ENCODE data around the gene GIPR.
A peak's percentile ranks its signal among the peaks of the same experiment; 100 is the strongest.
"Not testable (repeated sequence)": the region's sequence is repeated elsewhere in the genome, so short reads cannot be mapped to it uniquely, and the experiment has no call there.

GIPR gene, protein sequence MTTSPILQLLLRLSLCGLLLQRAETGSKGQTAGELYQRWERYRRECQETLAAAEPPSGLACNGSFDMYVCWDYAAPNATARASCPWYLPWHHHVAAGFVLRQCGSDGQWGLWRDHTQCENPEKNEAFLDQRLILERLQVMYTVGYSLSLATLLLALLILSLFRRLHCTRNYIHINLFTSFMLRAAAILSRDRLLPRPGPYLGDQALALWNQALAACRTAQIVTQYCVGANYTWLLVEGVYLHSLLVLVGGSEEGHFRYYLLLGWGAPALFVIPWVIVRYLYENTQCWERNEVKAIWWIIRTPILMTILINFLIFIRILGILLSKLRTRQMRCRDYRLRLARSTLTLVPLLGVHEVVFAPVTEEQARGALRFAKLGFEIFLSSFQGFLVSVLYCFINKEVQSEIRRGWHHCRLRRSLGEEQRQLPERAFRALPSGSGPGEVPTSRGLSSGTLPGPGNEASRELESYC

DNA sequence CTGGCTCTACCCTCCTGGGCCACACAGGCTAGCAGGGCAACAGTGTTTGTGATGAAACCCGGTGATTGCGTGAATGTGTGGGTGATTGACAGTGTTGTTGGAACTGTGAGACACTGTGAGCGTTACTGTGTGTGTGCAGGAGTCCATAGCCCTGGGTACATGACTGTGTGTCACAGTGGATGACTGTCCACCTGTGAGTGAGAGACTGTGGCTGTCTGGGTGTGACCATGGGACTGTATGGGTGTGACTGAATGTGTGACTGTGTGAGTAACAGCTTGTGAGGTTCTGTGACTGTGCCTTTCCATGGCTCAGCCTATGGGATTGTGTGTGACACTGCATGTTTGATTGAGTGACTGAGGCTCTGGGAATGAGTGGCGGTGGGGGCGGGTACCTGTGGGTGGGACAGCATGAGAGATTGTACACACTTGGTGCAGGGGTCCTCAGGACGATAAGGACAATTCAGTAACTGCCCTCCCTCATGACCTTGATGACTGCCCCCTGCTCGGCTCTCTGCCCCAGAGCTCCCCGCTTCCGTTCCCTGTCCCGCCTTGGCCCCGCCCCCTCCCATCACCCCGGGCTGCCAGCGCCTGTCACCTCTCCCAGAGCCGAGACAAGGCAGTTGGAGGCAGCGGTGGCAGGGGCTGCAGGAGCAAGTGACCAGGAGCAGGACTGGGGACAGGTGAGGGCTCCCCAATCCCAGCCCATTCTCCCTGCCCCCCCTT, at the start of gene GIPR:
Gene GIPR (plus strand): TSS at position 602 of the 722 bp plus-strand sequence. CDS start 1,300 bp downstream, outside the sequence.
- peak; percentile 40 for DNase-seq (ENCODE audit: low read depth, low spot score)

DNA sequence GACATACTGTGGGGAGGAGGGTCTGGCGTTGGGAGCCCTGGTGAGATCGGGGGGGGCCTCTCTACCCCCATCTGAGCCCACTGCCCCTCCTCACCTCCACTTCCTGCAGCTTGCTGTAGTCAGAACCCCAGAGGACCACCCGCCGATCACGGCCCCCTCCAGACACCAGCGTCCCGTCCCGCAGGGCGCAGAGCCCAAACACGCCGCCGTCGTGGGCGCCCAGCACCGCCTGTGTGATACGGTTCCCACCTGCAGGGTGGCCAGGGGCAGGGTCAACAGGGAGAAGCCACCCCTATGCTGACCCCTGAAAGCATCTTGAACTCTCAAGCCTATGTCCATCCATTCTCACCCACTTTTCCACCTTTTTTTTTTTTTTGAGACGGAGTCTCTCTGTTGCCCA, 46.6 kb upstream of the GIPR start:
- DNase-seq (ENCODE audit: low read depth, low spot score) = no peak

DNA sequence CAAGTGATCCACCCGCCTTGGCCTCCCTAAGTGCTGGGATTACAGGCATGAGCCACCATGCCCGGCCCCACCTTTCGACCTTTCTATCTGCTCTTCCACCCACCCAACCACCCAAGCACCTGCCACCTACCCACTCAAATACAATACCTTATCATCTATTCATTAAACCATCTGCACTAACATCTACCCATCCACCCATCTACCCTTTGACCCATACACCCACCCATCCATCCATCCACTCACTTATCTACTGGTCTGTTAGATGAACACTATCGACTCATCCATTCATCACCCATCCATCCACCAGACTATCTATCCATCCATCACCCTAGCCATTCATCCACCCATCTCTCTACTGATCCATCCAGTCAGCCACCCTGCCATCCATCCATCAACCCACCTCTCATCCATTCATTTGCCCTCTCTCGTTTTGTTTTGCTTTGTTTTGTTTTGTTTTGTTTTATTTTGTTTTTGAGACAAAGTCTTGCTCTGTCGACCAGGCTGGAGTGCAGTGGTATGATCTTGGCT, 46.0 kb upstream of the GIPR start:
- DNase-seq (ENCODE audit: low read depth, low spot score) = no peak

DNA sequence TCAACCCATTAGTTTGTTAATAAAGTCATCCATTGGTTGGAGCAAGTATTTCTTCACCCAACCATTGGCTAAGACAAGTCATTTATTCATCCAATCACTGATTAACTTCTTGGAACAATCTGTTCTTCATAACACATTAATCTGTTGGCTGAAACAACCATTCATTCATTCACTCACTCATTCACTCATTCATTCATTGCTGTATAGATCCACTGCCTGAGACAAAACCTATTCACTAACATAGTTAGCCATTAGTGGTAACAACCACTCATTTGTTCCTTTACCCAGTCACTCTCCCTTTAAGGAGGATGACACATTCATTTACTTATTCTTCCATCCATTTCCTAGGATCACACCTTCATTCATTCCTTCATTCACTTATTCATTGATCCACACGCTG, 44.0 kb upstream of the GIPR start:
- no peak for DNase-seq (ENCODE audit: low read depth, low spot score)

DNA sequence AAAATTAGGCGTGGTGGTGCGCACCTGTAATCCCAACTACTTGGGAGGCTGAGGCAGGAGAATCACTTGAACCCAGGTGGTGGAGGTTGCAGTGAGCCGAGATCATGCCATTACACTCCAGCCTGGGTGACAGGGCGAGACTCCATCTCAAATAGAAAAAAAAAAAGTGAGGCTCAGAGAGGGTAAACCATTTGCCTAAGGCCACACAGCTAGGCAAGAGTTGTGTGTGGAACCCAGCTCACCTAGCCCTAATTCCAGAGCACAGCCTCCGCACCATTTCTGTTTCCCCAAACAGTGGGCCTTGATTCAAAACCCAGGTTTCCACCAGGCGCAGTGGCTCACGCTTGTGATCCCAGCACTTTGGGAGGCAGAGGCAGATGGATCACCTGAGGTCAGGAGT, 39.8 kb upstream of the GIPR start:
- DNase-seq (ENCODE audit: low read depth, low spot score) = not testable (repeated sequence)

DNA sequence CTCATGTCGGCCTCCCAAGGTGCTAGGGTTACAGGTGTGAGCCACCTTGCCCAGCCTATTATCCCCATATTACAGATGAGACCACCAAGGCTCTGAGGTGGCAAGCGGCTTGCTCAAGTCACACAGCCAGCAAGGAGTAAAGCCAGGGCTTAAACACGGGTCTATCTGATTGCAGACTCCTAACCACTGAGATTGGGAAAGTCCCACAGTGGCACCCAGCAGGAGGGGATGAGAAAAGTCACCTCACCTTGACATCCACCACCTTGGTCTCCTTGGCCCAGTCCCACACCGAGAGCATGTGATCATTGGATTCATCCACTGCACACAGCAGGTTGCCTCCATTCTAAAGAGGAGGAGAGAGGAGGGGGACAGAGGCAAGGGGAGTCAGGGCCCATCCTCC, 38.3 kb upstream of the GIPR start:
- no peak for DNase-seq (ENCODE audit: low read depth, low spot score)

DNA sequence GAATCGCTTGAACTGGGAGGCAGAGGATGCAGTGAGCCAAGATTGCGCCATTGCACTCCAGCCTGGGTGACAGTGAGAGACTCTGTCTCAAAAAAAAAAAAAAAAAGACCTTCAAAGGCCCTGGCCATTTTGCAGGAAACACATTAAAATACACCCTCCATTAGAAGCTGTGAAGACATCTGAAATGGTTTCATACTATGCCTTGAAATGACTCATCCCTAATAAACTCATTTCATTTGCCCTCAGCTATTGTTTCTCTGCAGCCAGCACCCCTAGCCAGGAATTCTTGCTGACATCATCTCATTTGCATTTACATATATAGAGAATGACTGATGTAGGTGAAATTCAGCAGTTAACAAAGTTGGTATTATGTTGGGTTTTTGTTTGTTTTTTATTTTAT, 37.6 kb upstream of the GIPR start:
- no peak for DNase-seq (ENCODE audit: low read depth, low spot score)

DNA sequence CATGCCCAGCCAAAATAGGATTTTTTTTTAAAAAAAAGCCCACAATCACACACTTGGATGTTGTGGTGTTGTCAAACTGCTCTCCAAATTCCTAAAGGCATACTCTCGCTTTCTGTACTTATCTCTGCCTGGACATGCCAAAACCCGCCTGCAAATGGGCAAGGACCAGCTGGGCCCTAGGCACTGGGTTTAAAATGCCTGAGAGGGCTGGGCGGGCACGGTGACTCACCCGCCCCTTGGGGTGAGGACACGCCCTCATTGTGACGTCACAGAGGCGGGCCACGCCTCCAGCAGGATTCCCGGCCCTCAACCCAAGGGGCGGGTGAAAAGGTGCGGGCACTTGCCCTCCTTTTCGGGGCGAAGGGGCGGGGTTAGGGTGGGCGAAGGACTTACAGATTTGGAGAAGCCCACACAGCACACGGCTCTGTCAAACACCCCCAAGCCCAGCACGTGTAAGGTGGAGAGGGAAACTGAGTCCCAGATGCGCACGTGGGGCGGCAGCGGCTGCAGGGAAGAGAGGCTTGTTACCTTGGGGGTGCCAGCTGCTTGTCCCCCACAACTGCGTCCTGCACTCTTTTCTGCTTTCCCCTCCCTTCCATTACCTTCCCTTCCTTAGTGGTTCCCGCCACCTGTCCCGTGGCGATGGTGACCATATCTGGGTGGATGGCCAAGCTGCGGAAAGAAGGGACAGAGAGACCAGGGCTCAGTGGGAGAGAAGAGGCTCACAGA, 35.4 kb upstream of the GIPR start:
- DNase-seq (ENCODE audit: low read depth, low spot score) = peak; percentile 95

DNA sequence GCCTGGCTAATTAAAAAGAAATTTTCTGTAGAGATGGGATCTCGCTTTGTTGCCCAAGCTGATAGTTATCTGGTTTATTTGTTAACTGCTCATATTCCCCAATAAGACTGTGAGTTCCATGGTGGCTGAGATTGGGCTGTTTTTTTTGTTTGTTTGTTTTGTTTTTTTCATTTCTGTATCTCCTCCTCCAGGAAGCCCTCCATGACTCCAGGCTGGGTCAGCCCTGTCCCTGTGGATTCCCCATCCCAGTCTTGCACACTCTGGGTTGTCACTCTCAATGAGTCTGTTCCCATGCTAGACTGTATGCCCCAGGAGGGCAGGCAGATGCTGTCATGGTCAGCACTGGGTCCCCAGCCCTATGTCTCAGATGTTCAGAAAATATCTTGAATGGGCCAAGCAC, 31.7 kb upstream of the GIPR start:
- DNase-seq (ENCODE audit: low read depth, low spot score) = no peak

DNA sequence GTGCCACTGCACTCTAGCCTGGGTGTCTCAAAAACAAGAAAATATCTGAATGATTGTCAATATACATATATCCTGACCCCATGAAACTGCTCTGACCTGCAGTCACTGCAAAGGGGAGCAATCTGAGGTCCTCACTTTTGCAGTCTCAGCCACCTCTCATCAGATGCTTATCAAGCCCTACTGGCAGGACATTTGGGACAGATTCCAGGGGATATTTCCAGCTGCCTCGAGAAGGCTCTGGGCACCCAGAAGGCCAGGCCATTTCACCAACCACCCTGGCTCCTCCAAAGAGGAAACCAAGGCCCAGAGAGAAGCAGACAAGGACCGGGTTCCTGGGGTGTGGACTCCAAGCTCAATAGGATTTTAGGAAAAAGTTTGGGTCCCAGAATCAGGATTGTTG, 31.1 kb upstream of the GIPR start:
- DNase-seq (ENCODE audit: low read depth, low spot score) = no peak

DNA sequence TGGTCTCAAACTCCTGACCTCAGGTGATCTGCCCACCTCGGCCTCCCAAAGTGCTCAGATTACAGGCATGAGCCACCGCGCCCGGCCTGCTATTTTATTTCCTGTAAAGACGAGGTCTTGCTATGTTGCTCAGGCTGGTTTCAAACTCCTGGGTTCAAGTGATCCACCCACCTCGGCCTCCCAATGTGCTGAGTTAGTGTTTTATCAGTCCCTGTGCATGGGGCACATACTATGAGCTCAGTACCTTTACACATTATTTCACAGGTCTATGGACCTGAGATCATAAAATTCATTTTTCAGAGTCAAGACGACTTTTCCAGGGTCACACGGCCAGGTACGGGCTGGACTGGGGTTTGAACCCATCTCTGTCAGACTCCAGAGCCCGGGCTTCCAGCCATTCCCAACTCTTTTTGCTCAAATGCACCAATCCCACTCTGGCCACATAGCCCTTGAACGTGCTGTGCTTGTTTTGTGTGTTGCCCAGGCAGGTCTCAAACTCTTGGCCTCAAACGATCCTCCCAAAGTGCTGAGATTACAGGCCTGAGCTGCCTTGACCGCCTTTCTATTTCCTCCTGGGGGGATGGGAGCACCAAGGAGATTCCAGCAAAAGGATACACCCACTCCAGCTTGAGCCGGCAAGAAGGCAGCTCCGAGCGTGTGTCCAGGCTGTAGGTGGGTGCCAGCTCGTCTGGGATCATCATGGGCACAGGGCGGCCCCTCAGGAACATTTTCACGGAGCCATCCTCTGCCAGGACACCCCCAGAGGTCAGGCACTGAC, 29.9 kb upstream of the GIPR start:
- DNase-seq (ENCODE audit: low read depth, low spot score) = peak; percentile 72

DNA sequence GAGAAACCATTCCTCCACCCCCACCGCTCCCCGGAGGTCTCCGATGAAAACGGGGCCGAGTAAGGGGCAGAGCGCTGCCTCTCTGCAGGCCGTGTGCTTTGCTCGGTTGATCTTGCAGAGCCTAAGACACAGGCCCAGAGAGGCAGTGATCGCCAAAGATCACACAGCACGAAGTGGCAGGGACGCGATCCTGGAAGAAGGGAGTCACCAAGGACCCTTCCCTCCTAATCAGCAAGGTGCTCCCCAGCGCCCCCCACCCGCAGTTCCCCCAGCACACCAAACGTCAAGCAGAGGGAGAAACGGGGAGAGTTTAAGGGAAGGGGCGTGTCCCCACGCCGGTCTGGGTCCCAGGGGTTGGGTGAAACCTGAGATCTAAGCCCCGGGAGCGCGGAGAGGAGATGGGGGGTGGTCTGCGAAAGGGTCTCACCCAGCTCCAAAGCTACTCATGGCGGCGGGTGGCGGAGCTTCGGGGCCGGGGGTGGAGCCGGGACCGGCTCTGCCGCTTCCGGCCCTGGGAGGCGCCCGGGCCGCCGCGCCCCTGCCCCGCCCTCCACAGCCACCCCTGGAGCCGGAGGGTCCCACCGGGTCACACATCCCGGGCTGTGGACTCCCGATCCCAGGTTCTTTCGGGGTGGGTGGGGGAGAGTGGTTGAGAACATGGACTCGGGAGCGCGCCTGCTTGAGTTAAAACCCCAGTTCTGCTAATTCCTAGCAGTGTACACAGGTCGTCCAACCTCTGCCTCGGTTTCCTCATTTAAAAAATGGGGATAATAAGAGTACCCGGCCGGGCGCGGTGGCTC, 28.9 kb upstream of the GIPR start, which contains the start of gene EML2:
Gene EML2 (minus strand): TSS at position 468 of the 800 bp plus-strand sequence. CDS start 21 bp downstream, at position 447.
- DNase-seq (ENCODE audit: low read depth, low spot score) = peak; percentile 89

DNA sequence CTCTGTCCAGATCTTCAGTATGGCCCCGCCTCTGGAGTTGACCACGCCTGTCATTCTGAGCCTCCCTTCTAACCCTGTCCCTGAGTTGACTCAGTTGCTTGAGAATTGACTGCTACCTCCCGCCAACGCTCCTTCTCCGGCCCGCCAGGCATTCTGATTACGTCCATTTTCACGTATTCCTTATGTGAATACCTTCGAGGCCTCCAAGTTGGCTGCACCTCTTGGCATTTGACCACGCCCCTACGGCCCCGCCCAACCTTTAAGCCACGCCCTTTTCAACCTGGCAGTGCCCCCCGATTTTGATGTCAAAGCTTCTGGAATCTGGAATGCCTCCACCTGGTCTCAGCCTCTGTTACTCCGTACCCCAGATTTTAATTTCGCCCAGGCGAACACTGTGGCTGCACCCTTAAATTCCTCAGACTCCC, 27.2 kb upstream of the GIPR start:
- peak; percentile 89 for DNase-seq (ENCODE audit: low read depth, low spot score)

DNA sequence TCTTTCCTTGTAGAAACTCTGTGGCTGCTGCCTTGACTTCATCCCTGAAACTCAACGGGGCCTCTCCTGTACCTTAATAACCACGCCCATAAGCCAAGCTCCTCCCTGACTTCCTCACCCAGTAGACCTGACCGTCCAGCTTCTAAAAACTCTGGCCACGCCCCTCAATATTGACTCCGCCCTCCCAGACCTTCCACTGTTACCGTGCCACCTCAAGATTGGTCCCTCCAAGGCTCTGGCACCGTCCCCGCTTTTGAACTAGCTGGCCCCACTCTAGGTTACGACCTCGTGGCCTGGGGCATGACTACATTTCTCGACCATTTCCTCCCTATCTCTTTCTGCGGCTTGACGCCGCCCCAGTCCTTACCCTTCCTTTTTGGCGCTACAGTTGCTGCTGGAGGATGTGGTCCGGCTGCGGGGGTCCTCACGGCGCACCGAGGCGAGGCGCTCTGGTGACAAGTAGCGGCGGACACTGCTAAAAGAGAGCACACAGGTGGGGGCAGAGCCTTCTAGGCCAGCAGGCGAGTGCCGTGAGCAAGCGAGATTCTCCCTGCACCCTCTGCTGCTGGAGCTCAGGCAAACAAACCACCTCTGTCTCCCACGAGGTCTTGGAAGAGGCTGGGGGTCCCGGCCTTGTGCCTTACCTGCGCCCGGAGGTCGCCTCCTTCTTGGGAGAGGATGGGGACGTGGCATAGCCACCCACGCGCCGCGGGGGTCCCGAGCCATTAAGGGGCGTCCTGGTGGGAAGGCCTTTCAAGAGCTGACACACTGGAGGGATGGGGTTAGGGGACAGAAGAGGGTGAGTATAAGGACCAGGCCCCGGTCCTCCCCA, 26.5 kb upstream of the GIPR start:
- DNase-seq (ENCODE audit: low read depth, low spot score) = peak; percentile 98

DNA sequence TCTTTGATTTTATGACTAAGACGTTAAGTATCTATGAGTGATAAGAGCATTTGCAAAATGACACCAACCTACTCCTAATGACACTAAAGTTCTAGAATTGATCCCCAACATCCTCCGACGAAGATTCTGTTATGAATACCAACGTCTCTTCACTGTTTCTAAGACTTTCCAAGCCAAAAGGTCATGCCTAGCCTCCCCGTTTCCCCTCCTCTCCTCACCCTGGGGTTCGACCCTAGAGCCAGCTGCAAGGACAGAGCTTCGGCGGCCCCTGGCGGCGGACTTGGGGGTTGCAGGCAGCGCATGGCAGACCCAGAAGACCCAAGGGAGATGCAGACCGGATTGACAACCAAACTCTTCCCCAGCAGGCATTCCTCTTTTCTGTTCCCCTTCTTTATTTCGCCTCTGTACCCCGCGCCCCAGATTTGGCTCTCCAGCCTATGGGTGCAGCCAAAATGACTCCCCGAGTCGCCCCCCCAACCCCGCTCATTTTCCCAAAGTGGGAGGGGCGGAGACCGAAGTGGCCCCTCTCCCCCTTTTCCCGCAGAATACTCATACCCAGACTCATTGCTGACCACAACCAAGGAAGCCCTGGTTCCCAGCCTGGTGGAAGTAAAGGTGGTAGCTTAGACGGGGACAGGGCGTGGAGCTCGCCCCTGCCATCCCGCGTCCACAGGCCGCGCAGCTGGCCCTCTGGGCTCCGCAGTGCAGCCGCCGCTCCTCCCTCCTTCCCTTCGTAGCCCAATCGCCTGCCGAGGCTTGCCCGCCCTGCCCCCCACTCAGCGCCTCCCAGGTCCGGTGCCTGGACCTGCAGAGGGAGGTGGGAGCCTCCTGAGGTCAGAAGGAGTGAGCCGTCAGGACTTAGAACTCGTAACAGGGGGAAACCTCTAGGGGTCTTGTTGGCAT, 24.7 kb upstream of the GIPR start:
- peak; percentile 96 for DNase-seq (ENCODE audit: low read depth, low spot score)

DNA sequence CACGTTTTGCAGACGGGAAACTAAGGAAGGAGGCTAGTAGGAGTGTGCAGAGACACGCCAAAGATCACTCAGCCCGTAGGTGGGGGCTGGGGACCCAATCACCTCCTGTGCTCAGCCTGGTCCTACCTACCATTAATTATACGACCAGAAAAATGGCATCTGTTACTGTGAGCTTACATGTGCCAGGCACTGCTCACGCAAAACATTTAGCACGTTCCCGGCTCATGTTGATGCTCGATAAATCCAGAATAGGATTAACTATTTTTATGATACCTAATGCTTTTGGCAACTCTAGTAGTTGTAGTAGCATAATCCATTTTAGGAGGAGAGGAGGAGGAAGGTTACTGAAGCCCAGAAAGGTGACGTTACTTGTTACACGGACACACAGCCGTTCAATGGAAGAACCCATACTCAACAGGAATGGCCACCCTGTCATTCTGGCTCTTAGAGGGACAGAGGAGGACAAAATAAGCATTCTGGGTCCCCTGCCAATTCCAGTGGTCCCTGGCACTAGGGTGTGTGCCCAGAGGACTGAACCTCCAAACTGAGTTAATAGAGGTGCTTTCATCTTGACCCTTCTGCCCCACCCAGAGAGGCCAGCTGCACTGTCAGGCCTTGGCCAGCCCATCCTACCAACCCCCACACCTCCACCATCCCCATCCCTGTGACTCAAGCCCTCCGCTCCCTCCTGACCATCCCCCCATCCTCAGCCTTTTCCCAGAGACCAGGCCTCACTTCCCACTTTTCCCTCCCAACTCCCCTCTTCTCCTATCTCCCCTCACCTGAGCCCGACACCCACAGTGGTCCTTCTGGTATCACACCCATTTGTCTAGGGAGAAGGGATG, 23.9 kb upstream of the GIPR start:
- DNase-seq (ENCODE audit: low read depth, low spot score) = no peak

DNA sequence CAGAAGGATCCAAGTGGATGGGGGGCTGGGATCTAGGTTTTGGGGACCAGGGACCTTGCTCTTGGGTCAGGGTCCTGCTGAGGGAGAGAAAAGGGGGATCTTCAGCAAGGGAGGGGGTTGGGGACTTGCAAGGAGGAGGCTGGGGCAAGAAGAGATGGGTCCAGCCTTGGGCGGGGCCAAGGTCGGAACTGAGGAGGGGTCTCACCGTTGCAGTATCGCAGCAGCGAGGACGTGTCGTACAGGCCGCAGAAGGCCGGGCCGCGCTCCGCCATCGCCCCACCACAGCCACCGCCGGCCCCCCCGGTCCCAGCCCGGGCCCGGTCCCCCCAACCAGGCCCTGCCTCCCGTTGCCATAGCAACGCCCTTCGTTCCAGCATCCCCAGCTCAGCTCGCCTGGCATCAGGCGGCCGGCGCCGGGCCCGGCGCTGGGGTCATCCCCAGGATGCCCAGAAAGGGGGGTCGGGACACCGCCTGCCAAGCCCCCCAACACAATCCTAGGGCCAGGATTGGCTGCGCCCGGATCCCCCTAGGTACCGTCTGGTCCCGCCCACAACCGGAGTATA, 22.9 kb upstream of the GIPR start:
- DNase-seq (ENCODE audit: low read depth, low spot score) = no peak
